HG02938 (cell line): ENCODE results near the gene AQR.
"Not testable (repeated sequence)": the region's sequence is repeated elsewhere in the genome, so short reads cannot be mapped to it uniquely, and the experiment has no call there.

Experiments
- ATAC-seq: cut with Tn5 transposase; IDR thresholded peaks from one replicate; pipeline ENCODE4 v1.9.1; 2021; ENCODE audit warnings: mild to moderate bottlenecking, moderate library complexity; ENCODE audit not compliant: unreplicated experiment

The AQR gene

GRCh38 chr15:34820110-34820509 is 149.4 kb downstream of the AQR start:
- no peak for ATAC-seq

- no peak for ATAC-seq
Observed at GRCh38 chr15:34818526-34818925, 151.0 kb downstream of the AQR start.

- ATAC-seq, result no peak
Observed at GRCh38 chr15:34815836-34816235, 153.7 kb downstream of the AQR start.

GRCh38 chr15:34813446-34814190 is 155.9 kb downstream of the AQR start:
- no peak for ATAC-seq

GRCh38 chr15:34812868-34813365 is 156.6 kb downstream of the AQR start:
- not testable (repeated sequence) for ATAC-seq

GRCh38 chr15:34812369-34812768 is 157.2 kb downstream of the AQR start:
- no peak for ATAC-seq

GRCh38 chr15:34810443-34811129 is 159.0 kb downstream of the AQR start:
- no peak for ATAC-seq

- ATAC-seq, result no peak
Observed at GRCh38 chr15:34809186-34809585, 160.4 kb downstream of the AQR start.

GRCh38 chr15:34808016-34808415 is 161.5 kb downstream of the AQR start:
- no peak for ATAC-seq

- ATAC-seq, result not testable (repeated sequence)
Observed at GRCh38 chr15:34807241-34807640, 162.3 kb downstream of the AQR start.

- ATAC-seq, result no peak
Observed at GRCh38 chr15:34804776-34805175, 164.8 kb downstream of the AQR start.

- ATAC-seq, result no peak
Observed at GRCh38 chr15:34804113-34804512, 165.4 kb downstream of the AQR start.

GRCh38 chr15:34802803-34803750 is 166.5 kb downstream of the AQR start:
- ATAC-seq, result no peak

- ATAC-seq, result no peak
Observed at GRCh38 chr15:34802371-34802770, 167.2 kb downstream of the AQR start.
